ENCODE measurements around the gene CHRNA7.

DNA sequence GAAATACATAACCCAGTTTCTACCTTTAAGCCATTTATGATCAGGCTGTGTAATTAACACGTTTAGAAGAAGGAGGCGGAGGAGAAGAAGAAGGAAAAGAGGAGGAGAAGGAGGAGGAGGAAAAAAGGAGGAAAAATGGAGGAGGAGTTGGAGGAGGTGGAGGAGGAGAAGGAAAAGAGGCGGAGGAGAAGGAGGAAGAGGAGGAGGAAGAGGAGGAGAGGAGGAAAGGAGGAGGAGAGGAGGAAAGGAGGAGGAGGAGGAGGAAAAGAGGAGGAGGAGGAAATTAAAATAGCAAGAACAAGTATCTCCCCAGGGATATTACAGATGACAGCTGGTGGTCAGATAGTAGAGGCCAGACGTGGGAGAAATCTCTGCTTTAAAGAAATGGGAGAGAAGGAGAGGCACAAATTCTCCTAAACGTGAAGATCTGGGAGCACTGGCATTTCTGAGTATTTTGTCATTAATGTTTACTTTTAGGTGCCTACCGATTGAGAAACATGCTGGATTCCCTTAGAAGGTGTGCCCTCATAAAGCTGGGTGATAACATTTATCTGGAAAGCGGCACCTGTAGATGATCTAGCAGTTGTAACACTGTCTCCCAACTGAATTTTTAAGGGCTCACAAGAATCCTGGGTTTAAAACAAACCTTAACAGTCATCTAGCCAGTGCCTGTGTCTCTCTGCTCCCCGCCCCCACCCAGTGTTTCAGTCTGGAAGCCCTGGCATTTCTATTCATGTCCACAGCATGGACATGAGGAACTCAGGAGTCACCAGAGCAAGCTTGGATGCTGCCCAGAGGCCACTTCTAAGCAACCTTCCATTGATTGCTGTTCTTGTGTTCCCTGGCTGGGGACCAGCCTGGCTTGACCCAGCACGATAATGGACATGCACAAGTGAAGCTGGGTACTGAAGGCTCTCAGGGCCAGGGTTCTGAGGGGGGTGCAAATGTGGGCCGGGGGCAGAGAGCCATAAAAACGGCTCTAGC lies 75.2 kb downstream of the CHRNA7 start:
- TF ChIP-seq, protein P1, sequence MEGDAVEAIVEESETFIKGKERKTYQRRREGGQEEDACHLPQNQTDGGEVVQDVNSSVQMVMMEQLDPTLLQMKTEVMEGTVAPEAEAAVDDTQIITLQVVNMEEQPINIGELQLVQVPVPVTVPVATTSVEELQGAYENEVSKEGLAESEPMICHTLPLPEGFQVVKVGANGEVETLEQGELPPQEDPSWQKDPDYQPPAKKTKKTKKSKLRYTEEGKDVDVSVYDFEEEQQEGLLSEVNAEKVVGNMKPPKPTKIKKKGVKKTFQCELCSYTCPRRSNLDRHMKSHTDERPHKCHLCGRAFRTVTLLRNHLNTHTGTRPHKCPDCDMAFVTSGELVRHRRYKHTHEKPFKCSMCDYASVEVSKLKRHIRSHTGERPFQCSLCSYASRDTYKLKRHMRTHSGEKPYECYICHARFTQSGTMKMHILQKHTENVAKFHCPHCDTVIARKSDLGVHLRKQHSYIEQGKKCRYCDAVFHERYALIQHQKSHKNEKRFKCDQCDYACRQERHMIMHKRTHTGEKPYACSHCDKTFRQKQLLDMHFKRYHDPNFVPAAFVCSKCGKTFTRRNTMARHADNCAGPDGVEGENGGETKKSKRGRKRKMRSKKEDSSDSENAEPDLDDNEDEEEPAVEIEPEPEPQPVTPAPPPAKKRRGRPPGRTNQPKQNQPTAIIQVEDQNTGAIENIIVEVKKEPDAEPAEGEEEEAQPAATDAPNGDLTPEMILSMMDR (IDR thresholded peaks at IDR 0.05 in 4 of 5, conservative IDR thresholded peaks at IDR 0.05 in 1 of 5), result no peak
- TF ChIP-seq POLR2A (IDR thresholded peaks at IDR 0.05), result no peak
